Measurements from ENCODE around the gene SNW1. TPM values are rescaled to one million over a fixed set of nuclear protein-coding genes. Genes with fewer than 3 reads are reported as not detected.
"Not testable (repeated sequence)": the region's sequence is repeated elsewhere in the genome, so short reads cannot be mapped to it uniquely, and the experiment has no call there.

SNW1 gene
- 106 and 107 TPM in 2 replicates for total RNA-seq

- intact Hi-C loops (cut with micrococcal nuclease): loop anchor here (1.0 to 10.0 kb wide), 12 partner anchors 40 to 948 kb away; partner anchors contain the start of genes ADCK1, ALKBH1, ANGEL1 and CIPC
These were observed at the start of gene SNW1 for GRCh38 chr14:77760381-77761204. Gene SNW1 (minus strand): TSS chr14:77761156. CDS start chr14:77761127, 29 bp downstream.

GRCh38 chr14:77809011-77809410, 48.1 kb upstream of the SNW1 start:
- intact Hi-C loops (cut with micrococcal nuclease): no loop called here

GRCh38 chr14:77808250-77808649, 47.3 kb upstream of the SNW1 start:
- intact Hi-C loops (cut with micrococcal nuclease): no loop called here

GRCh38 chr14:77805706-77806105, 44.8 kb upstream of the SNW1 start:
- intact Hi-C loops (cut with micrococcal nuclease): no loop called here

GRCh38 chr14:77804592-77804991, 43.6 kb upstream of the SNW1 start:
- intact Hi-C loops (cut with micrococcal nuclease): no loop called here

- intact Hi-C loops (cut with micrococcal nuclease): loop anchor here (1.0 to 2.0 kb wide), 9 partner anchors 40 to 988 kb away; partner anchors contain the start of genes ALKBH1, ANGEL1, CIPC and GSTZ1
These were observed 39.9 kb upstream of the SNW1 start for GRCh38 chr14:77800814-77801213.

GRCh38 chr14:77799863-77800730, 39.1 kb upstream of the SNW1 start, which contains the start of gene ADCK1:
Gene ADCK1 (plus strand): TSS chr14:77800109. CDS start chr14:77818979, 18,870 bp downstream.
- intact Hi-C loops (cut with micrococcal nuclease): loop anchor here (1.0 to 2.0 kb wide), 9 partner anchors 39 to 987 kb away; partner anchors contain the start of genes ALKBH1, ANGEL1, CIPC and GSTZ1

GRCh38 chr14:77799456-77799855, 38.5 kb upstream of the SNW1 start:
- intact Hi-C loops (cut with micrococcal nuclease): not testable (repeated sequence)

- intact Hi-C loops (cut with micrococcal nuclease): no loop called here
These were observed 33.4 kb upstream of the SNW1 start for GRCh38 chr14:77794357-77794756.

GRCh38 chr14:77793255-77793654, 32.3 kb upstream of the SNW1 start:
- intact Hi-C loops (cut with micrococcal nuclease): not testable (repeated sequence)

- intact Hi-C loops (cut with micrococcal nuclease): no loop called here
These were observed 30.3 kb upstream of the SNW1 start for GRCh38 chr14:77791225-77791600.

- intact Hi-C loops (cut with micrococcal nuclease): no loop called here
These were observed 29.7 kb upstream of the SNW1 start for GRCh38 chr14:77790566-77791224.

GRCh38 chr14:77786148-77786547, 25.2 kb upstream of the SNW1 start:
- intact Hi-C loops (cut with micrococcal nuclease): no loop called here

GRCh38 chr14:77782202-77782601, 21.2 kb upstream of the SNW1 start:
- intact Hi-C loops (cut with micrococcal nuclease): no loop called here

- intact Hi-C loops (cut with micrococcal nuclease): not testable (repeated sequence)
These were observed 13.0 kb upstream of the SNW1 start for GRCh38 chr14:77773966-77774365.

- intact Hi-C loops (cut with micrococcal nuclease): loop anchor here (10.0 kb wide), 1 partner anchor 744 kb away; the partner anchor contains the start of gene IRF2BPL
These were observed 7.6 kb upstream of the SNW1 start for GRCh38 chr14:77768442-77769069.

GRCh38 chr14:77763978-77764377, 3.0 kb upstream of the SNW1 start:
- intact Hi-C loops (cut with micrococcal nuclease): loop anchor here (10.0 kb wide), 1 partner anchor 739 kb away; the partner anchor contains the start of gene IRF2BPL

GRCh38 chr14:77763316-77763715, 2.4 kb upstream of the SNW1 start:
- intact Hi-C loops (cut with micrococcal nuclease): loop anchor here (10.0 kb wide), 1 partner anchor 739 kb away; the partner anchor contains the start of gene IRF2BPL

- intact Hi-C loops (cut with micrococcal nuclease): loop anchor here (1.0 to 10.0 kb wide), 11 partner anchors 39 to 949 kb away; partner anchors contain the start of genes ADCK1, ALKBH1, ANGEL1 and CIPC
These were observed 412 bp upstream of the SNW1 start for GRCh38 chr14:77761205-77761931.

Data from T-helper 1 cell treated with Interleukin-12 subunit alpha and Interleukin-12 subunit beta and Interleukin-4 antibody, amounts not matched to agents 30 ng/mL and 1 ng/mL, for 36 hours (primary cell).